NCI-H2227 treated with DMSO at 0.1 percent for 48 hours (cell line): ENCODE data around the gene CHCHD3.
"Not testable (repeated sequence)": the region's sequence is repeated elsewhere in the genome, so short reads cannot be mapped to it uniquely, and the experiment has no call there.

Source experiments
- DNase-seq: peaks from one replicate; lab custom pipeline; 2025; lab: John Stamatoyannopoulos, UW

The CHCHD3 gene

DNA sequence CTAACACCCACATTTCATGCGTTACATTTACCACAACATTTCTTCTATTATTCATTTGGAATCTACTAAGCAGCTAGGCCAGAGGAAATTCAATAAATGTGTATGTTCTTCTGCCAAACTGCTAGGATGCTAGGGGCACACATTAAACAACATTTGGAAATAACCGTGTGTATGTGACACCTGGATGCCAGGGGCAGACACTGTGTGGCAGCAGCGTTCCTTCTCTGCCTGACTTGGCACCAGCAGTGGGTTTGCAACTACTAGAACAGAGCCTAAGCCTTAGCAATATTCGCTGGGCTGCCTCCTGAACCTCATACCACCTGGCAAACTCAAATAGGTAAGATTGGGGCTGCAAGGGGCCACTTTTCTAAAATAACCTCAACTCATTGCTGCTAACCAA, 182.1 kb downstream of the CHCHD3 start:
- DNase-seq: no peak

DNA sequence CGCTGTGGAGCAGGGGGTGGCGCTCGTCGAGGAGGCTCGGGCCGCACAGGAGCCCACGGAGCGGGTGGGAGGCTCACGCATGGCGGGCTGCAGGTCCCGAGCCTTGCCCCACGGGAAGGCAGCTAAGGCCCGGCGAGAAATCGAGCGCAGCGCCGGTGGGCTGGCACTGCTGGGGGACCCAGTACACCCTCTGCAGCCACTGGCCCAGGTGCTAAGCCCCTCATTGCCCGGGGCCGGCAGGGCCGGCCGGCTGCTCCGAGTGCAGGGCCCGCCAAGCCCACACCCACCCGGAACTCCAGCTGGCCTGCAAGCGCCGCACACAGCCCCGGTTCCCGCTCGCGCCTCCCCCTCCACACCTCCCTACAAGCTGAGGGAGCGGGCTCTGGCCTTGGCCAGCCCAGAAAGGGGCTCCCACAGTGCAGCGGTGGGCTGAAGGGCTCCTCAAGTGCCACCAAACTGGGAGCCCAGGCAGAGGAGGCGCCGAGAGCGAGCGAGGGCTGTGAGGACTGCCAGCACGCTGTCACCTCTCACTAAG, 183.2 kb downstream of the CHCHD3 start:
- DNase-seq: not testable (repeated sequence)

- no peak for DNase-seq
Observed at GRCh38 chr7:132897093-132897687, 184.7 kb downstream of the CHCHD3 start.

DNA sequence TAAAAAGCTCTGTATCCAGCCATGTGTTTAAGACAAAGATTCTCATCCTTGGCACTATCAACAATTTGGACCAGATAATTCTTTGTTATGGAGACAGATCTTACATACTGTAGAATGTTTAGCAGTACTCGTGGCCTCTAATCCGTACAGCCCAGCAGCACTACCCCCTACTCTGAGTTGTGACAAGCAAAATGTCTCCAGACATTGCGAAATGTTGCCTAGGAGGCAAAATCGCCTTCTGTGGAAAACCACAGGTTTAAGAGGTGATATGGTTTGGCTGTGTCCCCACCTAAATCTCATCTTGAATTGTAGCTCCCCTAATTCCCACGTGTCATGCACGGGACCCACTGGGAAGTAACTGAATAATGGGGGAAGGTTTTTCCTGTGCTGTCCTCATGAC, 186.7 kb downstream of the CHCHD3 start:
- no peak for DNase-seq

GRCh38 chr7:132893560-132893959, 188.3 kb downstream of the CHCHD3 start:
- DNase-seq: no peak

- DNase-seq: not testable (repeated sequence)
Observed at GRCh38 chr7:132892744-132893143, 189.1 kb downstream of the CHCHD3 start.

DNA sequence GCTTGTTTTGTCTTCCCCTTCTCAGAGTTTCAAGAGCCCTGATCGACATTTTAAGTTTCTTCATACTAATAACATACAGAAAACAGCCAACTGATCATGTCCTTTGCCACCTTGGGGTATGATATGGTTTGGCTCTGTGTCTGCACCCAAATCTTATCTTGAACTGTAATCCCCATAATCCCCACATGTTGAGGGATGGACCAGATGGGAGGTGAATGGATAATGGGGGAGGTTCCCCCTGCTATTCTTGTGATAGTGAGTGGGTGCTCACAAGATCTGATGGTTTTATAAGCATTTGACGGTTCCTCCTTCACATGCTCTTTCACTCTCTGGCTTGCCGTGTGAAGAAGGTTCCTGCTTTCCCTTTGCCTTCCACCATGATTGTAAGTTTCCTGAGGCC, 190.3 kb downstream of the CHCHD3 start:
- DNase-seq: no peak

DNA sequence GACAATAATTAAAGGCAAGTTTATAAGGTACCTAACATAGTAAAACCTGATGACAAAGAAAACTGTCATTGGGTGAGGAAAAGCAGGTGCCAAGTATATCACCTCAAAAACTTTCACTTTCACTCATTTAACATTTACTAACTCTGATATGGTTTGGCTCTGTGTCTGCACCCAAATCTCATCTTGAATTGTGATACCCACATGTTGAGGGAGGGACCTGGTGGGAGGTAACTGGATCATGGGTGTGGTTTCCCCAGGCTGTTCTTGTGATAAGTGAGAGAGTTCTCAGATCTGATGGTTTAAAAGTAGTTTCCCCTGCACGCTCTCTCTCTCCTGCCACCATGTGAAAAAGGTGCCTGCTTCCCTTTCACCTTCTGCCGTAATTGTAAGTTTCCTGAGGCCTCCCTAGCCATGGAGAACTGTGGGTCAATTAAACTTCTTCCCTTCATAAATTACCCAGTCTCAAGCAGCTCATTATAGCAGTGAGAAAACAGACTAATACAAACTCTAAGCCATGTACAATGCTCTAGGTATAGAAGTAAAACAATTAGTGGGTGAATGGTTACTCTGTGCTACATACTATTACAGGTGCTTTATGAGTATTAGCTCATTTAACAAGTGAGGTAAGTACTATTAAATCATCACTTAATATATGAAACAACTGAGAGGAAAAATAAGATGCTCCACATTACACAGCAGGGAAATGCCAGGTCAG, 199.0 kb downstream of the CHCHD3 start:
- no peak for DNase-seq

GRCh38 chr7:132881317-132881716, 200.6 kb downstream of the CHCHD3 start:
- DNase-seq: no peak

DNA sequence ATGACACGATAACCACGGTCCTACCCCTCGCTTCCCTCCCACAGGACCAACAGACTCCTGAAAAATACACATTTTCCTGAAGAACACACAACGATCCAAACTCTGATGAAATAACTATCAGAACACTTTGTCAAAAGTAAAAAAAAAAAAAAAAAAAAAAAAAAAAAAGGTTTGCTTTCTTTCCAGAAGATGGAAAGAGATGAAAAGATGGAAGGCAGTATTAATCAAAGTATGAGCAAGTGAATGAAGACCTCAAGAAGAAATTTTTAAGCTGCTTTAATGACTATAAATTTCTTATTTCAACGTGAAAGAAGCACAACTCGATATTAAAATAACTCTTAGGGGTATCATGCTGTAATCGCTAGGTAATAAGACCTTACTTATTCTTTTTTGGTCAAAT, 202.3 kb downstream of the CHCHD3 start:
- DNase-seq: no peak

GRCh38 chr7:132878204-132878919, 203.5 kb downstream of the CHCHD3 start:
- DNase-seq: no peak

DNA sequence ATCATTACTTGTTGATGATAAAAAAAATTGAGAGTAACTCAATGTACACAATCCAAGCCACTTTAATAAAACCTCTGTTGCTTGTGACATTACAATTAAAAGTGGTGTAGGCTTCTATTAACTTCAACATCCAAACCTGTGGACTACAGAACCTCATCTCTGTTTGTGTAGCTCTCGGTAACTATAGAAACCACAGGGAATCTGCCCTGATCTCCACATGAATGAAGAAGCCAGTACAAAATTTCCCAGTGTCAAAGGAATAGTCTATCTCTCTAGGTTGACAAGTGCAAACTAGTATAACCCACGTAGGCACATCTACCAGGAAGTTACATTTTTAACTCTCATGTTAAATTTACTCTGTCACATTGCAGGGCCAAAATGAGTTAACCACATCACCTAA, 204.3 kb downstream of the CHCHD3 start:
- no peak for DNase-seq

GRCh38 chr7:132876576-132876975, 205.3 kb downstream of the CHCHD3 start:
- DNase-seq: no peak

DNA sequence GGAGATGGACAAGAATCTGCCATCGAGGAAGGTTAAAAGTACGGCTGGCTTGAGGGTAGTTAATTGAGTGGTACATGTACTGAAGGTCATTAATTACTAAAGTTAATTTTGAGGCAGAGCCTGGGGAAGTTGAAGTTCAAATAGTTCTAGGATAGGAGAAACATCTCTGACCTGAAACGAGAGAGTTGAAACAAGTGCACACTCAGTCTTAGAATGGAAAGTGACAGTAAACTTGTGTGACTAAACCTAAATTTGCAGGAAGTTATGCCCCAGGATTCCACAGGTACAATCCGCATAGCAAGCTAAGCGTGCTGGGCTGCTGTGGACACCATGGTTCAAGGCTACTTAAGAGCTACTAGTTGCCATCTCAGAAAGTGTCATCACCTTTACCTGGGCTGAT, 209.9 kb downstream of the CHCHD3 start:
- DNase-seq: no peak

DNA sequence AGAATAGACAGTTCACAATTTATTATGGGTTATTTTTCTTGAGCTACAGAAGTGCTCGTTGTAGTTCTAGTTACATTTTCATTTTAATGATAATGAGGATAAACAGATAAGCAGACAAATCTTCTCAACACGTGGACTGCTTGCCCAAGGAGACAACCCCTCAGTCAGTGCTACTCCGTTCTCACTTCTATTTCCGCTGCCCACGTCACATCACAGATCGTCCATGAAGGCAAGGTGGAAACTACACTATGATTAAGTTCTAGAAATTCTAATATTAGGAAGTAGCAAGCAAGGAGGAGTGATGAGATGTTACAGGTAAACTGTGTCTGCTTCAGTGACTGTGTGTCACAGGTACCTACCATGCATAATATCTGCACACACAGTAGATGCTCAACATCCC, 210.5 kb downstream of the CHCHD3 start:
- DNase-seq: no peak

GRCh38 chr7:132869166-132869861, 212.6 kb downstream of the CHCHD3 start:
- DNase-seq: no peak

DNA sequence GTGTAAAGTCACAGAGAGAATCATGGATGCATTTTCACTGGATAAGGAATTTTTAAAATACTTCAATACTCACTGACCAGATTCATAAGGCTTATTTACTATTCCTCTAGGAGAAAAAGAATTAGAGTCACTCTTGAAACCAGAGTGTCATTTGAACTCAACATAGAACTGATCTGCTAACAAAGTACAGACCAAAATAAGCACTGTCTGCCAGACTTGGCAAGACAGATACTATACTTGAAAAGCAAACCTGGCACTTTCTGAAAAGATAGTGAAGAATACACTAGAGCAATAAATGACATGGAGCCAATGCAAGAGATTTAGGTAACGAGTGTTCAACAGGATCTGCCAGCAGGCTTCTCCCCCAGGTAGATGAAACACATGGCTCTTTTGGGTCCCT, 215.3 kb downstream of the CHCHD3 start:
- DNase-seq: no peak

DNA sequence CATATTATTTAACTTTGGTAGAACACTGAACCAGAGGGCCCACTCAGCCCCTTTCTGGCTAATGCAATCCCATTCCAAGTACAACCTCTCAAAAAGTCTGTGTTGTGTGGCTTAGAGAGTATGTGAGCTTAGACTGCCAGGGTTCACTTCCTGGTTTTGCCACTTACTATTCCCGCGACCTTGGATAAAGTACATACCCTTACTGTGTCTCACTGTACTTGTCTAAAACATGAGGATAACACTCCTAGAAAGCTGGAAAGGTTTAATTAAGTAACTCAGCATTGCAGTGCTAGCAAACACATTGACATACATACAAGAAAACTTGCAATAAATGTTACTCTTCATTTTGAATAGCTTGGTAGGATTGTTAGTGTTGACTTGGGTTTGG, 215.8 kb downstream of the CHCHD3 start:
- DNase-seq: no peak

GRCh38 chr7:132865366-132866143, 216.3 kb downstream of the CHCHD3 start:
- no peak for DNase-seq

DNA sequence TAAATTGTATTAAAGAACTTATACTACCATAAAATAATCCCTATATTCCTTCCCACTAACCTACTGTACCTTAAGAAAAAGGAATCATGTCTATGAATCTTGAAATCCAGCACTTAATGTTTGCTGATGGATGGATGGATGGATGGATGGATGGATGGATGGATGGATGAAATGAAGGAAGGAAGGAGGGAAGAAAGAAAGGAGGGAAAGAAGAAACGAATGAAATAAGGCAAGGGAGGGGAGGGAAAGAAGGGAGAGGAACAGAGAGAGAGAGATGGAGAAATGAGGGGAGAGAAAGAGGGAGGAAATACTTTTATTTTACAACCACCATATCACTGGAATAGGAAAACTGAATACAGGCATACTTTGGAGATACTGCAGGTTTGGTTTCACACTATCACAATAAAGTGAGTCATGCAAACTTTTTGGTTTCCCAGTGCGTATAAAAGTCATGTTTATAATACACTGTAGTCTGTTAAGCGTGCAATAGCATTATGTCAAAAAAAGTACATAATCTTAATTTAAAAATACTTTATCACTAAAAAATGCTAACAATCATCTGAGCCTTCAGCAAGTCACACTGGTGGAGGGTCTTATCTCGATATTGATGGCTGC, 219.8 kb downstream of the CHCHD3 start:
- DNase-seq: no peak

DNA sequence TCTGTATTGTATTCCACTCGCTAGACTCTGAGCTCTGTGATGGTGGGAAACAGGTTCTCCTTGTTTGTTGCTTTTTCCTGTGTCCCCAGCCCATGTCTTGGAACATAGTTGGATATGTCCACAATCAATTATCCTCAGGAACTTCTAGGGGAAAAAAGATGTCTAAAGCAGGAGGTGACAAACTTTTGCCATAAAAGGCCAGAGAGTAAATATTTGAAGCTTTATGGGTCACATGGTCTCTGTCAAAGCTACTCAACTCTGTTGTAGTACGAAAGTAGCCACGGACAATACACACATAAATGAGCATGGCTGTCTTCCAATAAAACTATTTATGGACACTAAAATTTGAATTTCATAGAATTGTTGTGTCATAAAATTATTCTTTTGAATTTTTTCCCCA, 220.5 kb downstream of the CHCHD3 start:
- DNase-seq: no peak
